ENCODE data around the gene CYP27C1.

The CYP27C1 gene

GRCh38 chr2:127195140-127196074 lies 24.7 kb downstream of the CYP27C1 start:
- in situ Hi-C loops (cut with HindIII; ENCODE audit: low sequenced_read_pairs) = no loop called here

DNA sequence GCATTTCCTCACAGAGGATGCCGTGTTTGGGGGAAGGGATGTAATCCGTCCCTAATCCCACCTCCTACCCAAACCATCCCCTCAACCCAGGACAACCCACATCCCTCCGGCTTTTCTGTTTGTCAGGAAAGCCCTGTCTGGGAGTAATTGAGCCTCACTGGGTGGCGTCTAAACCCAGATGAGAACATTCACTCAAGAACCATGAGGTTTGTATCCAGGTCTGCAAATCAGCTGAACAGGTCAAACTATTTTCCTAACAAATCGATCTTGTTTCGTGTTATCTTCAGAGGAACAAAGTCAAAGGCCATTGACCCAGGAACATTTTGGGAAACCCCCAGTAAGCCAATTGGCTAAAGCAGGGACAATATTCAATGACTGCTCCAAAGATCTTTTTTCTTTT lies 25.7 kb downstream of the CYP27C1 start:
- in situ Hi-C loops (cut with HindIII; ENCODE audit: low sequenced_read_pairs) = no loop called here

DNA sequence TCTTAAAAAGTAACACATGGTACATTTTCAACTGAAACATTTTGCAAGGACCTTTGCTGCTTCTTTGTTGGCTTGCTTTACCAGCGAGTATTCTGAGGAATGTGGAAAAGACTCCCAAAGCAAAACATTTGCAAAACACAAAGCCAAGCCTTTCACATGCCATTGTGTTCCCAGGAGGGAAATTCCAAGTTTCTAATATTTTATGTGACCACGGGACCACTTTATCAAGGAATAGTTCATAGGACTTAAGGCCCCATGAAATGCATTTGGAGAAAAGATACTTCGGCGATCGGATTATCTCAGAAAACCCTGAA lies 26.2 kb downstream of the CYP27C1 start:
- in situ Hi-C loops (cut with HindIII; ENCODE audit: low sequenced_read_pairs) = no loop called here

GRCh38 chr2:127193164-127193966 lies 26.7 kb downstream of the CYP27C1 start:
- in situ Hi-C loops (cut with HindIII; ENCODE audit: low sequenced_read_pairs) = no loop called here

- in situ Hi-C loops (cut with HindIII; ENCODE audit: low sequenced_read_pairs) = no loop called here
These were observed 28.5 kb downstream of the CYP27C1 start for GRCh38 chr2:127191331-127192219.

DNA sequence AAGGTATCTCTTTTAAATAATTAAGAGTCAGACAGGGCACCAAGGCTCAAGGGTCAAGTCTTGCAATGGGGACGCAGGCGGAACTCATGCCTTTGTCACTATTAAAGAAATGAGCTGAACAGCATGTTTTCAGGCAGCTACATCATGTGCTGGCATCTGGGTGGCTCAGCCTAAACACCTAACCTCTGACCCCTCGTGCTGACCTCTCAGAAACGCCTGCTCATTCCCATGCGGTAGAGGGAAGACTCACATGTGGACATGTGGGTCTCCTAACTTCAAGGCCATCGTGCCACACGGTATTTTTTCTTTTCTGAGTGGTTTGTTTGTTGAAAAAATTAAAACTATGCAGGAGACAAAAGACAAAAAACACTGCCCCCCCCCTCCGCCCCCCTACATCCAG lies 31.3 kb downstream of the CYP27C1 start:
- in situ Hi-C loops (cut with HindIII; ENCODE audit: low sequenced_read_pairs) = no loop called here

- in situ Hi-C loops (cut with HindIII; ENCODE audit: low sequenced_read_pairs) = no loop called here
These were observed 32.3 kb downstream of the CYP27C1 start for GRCh38 chr2:127187831-127188230.

DNA sequence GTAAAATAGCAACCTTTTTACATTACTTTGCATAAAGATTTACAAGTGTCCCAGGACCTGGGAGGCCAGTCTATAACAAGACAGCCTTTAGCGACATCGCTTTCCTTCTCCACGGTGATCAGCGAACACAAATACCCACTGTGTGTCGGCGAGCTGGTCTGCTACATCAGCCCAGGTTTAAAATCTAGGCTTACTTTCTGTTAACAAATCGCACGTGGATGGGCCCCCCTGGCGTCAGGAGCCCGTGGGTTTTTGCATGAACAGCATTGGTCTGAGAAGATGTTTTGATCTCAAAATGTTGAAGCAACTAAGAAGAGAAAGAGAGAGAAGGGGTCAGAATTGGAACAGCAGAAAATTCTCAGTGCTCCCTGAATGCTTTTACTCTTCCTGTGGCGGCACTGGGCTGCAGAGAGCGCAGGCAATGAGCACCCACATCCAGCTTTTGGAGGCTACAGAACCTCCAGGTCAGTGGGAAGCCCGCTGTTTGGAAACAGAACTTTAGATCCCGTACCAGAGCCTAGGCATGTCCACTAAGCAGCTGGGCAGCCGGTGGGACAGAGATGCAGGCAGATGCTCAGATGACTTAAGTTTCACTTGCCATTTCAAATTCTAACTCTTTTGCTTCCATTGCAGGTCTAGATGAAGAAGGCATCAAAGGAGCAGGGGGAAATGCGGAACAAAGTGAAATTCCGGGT lies 32.9 kb downstream of the CYP27C1 start:
- in situ Hi-C loops (cut with HindIII; ENCODE audit: low sequenced_read_pairs) = no loop called here

- in situ Hi-C loops (cut with HindIII; ENCODE audit: low sequenced_read_pairs) = no loop called here
These were observed 34.4 kb downstream of the CYP27C1 start for GRCh38 chr2:127185705-127186104.

DNA sequence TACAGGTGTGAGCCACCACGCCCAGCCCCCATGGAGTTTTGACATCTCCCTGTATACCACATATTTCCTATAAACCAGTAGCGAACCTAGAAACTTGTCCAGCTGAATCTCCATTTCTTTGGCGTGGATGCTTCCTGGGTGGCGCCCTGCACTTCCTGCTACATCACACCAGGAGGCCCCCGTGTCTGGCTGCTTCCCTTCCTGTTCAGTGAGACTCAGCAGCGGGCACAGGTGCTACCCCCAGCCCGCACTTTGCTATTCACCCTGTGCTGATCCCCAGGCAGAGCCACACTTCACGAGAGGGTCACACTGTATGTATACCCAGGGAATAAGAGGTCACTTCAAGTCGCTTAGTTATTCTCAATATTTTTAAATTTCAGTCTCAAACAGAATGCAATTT lies 35.0 kb downstream of the CYP27C1 start:
- in situ Hi-C loops (cut with HindIII; ENCODE audit: low sequenced_read_pairs) = no loop called here

- in situ Hi-C loops (cut with HindIII; ENCODE audit: low sequenced_read_pairs) = no loop called here
These were observed 36.3 kb downstream of the CYP27C1 start for GRCh38 chr2:127183771-127184170.

DNA sequence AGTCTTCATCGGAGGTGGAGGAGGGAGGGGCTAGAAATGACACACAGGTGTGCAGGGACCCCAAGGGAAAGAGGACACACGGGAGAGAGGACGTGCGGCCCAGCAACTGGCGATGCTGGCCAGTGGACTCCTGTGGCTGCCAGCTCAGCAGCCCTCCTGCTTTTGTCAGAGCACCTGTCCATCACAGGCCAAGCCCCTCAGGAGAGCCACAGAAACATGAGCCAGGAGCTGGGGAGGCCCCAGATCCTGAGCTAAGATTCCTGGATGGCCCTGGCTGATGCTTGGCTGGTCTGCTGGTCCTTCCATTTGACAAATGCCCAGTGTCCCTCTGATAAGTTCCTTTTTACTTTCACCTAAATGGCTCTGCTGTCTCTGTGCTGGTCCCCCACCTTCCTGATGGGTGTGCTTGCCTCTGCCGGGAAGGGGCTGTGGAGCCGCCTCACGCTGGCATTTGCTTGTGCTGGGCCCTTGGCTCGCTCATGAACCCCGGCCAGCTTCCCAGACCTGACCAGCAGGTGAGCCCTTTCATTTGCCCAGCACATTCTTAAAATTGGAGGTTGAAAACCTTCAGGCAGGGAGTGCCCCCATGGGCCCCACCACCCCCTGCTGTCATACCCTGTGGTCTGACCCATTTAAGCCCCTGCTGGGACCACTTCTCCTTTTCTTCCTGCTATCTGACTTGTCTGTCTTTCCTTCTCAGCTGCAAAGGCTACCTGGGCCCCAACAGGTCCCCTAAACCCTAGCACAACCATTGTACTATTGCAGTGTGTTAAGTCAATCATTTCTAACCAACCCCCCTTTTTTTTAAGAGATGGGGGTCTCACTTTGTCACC lies 37.3 kb downstream of the CYP27C1 start:
- in situ Hi-C loops (cut with HindIII; ENCODE audit: low sequenced_read_pairs) = no loop called here

DNA sequence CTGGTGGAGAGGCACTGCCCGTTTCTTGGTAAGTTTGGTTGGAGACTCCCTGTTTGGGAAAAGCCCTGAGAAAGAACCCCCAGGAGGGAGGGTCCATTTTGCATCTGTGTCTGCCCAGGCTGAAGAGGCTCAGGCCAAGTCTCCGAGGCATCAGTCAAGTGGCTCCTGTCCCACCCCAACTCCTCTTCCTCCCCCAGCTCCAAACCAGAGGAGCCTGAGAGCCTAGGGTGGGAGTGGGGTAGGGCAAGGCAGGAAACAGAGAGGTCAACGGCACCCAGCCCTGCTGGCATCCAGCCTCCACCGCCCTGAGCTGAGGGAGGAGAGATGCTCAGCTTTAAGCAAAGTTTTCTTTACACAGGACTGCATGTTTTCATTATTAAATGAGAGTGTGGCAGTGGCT lies 38.2 kb downstream of the CYP27C1 start:
- in situ Hi-C loops (cut with HindIII; ENCODE audit: low sequenced_read_pairs) = no loop called here

- in situ Hi-C loops (cut with HindIII; ENCODE audit: low sequenced_read_pairs) = no loop called here
These were observed 40.3 kb downstream of the CYP27C1 start for GRCh38 chr2:127179766-127180165.

- in situ Hi-C loops (cut with HindIII; ENCODE audit: low sequenced_read_pairs) = no loop called here
These were observed 42.4 kb downstream of the CYP27C1 start for GRCh38 chr2:127177617-127178263.

DNA sequence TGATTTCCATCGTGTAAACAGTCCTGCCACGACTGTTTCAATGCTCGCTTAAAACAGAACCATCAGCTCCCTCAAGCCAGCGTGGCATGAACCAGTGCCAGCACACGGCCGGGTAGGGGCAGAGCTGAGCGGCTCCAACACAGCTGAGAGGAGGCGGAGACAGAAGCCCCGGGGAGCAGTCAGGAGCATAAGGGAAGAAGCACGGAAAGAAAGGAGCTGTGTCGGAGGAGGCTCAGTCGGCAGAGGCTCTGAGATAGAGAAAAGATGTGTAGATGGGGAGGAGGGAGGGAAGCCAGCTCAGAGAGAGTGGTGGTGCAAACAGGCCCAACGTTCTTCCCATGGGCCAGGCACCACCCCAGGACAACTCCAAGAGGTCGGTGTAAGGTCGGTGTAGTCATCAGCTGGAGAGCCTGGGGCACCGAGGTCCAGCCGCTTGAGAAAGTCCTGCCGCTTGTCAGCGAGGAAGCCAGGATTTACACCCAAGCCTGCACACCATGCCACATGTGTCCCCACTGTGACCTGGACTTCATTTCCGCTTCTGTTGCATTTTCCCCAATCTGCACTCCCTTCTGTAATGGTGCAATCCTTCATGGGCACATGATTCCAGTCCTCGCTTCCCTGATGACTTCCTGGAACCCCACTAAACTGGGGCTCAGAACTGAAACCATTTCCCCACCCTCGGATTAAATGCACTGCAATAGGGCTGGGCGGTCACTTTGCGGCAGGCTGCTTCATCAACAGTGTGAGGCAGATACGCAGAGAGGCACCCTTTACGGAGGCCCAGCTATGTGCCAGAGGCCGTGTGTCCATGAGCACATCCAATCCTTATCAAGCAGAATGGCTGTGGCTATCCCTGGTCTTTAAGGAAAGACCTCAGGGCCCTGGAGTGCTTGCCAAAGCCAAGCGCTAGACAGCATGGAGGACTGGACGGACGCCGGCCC lies 43.5 kb downstream of the CYP27C1 start:
- in situ Hi-C loops (cut with HindIII; ENCODE audit: low sequenced_read_pairs) = no loop called here

- in situ Hi-C loops (cut with HindIII; ENCODE audit: low sequenced_read_pairs) = no loop called here
These were observed 44.2 kb downstream of the CYP27C1 start for GRCh38 chr2:127175751-127176354.

Measured in DLD1 (cell line).